Stimulated activated CD8-positive, alpha-beta memory T cell treated with anti-CD3 and anti-CD28 coated beads, Interleukin-7, amount 100 ng/mL, for 4 hours (primary cell): ENCODE measurements around the gene MFAP4.

Source experiments
- DNase-seq, 2 donors: peaks; one replicate each; pipeline ENCODE4 v3.0.0-alpha.2; 2020; ENCODE audit warnings: low read depth in 2 of 2

Gene MFAP4

GRCh38 chr17:19386974-19387920 is at the start of gene MFAP4:
MFAP4 (minus strand) TSS chr17:19387190; CDS start chr17:19387155, 35 bp downstream.
- DNase-seq = no peak

DNA sequence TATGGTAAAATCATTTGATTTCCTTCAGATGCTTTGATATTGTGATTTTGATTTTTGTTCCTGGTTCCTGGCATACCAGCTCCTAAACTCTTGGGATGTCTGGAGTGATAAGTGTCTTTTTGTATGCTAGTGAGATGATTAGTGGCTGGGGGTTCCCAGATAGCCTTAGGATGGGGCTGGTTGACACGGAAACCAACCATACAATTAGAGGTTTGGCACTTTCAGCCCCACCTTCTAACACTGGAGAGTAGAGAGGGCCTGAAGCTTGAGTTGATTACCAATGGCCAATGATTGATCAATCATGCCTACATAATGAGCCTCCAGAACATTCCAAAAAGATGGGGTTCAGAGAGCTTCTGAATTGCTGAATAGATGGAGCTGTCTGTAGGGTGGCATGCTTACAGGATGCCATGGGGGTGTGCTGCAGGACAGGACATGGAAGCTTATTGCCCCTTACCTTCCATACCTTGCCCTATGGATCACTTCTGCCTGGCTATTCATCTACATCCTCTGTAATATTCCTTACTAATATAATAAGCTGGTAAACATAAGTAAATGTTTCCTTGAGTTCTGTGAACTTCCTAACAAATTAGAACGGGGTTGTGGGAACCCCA is 46.8 kb upstream of the MFAP4 start:
- DNase-seq = no peak

DNA sequence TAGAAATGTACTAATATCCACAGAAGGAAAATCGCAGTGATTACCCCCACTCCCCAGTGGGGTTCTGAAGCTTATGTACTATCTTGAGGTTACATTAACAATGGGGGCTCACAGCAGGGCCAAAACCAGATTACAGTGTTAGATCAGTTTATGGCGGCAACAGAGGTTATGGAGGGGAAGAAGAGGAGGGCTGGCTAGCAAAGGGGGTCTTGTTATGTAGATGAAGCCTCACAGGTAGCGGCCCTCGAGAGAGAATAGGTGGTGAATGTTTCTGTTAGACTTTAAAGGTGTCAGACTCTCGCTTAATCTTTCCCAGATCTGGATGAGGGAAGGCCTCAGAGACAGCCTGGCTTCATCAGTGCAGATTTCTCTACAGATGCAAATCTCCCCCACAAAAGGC is 46.3 kb upstream of the MFAP4 start:
- no peak for DNase-seq

DNA sequence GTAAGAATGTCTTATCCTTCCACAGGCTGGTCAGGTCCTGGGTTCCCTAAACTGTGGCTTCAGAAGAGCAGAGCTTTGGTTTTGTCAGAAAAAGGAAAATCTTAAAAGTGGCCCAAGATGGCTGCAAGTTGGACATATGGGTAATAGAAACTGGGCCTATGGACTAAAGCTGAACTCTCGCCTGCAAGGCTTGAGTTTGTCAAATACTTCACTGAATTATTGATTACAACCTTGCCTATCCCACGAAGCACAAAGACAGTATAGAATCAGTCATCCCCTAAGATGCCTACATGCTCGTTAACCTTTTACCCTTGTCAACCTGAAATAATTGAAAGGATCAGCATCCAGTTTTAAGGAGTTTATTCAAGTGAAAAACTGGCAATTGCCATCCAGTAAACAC is 44.7 kb upstream of the MFAP4 start:
- DNase-seq = no peak

- no peak for DNase-seq
Observed at GRCh38 chr17:19426631-19427030, 39.6 kb upstream of the MFAP4 start.

- DNase-seq = no peak
Observed at GRCh38 chr17:19424934-19425868, 38.2 kb upstream of the MFAP4 start.

- DNase-seq = no peak
Observed at GRCh38 chr17:19421926-19422325, 34.9 kb upstream of the MFAP4 start.

DNA sequence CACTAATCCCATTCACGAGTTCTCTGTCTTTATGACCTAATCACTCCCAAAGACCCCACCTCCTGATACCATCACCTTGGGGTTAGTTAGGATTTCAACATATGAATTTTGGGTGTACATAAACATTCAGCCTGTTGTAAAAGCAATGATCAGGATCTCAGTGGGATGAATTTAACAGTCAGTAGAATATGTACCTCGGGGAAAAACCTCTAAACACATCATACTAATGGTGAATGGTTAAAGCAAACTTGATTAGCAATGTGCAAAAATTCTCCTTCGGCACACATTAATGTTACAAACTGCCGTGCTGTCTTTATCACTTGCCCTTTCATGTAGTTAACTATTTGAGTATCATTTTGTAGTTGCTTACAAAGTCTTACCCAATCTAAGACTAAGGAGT is 34.2 kb upstream of the MFAP4 start:
- DNase-seq = no peak

GRCh38 chr17:19418251-19418992 is 31.4 kb upstream of the MFAP4 start:
- DNase-seq = no peak

DNA sequence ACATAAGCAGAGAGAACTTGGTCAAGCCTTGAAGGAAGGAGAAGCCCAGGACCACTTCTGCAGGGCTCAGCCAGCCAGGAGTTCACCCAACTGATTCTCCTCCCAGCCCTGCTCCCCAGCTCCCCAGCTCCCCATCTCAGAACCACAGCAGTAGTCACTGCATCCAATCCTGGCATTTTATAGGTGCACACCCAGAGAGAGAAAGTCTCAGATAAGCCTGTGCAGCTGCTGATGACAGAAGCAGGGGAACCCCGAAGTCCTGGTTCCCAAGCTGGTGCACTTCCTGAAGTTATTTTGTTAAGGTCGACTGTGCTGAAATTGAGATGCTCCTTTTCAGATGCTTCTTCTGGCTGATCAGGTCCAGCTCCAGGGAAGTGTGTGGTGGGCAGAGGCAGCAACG is 30.6 kb upstream of the MFAP4 start:
- no peak for DNase-seq

DNA sequence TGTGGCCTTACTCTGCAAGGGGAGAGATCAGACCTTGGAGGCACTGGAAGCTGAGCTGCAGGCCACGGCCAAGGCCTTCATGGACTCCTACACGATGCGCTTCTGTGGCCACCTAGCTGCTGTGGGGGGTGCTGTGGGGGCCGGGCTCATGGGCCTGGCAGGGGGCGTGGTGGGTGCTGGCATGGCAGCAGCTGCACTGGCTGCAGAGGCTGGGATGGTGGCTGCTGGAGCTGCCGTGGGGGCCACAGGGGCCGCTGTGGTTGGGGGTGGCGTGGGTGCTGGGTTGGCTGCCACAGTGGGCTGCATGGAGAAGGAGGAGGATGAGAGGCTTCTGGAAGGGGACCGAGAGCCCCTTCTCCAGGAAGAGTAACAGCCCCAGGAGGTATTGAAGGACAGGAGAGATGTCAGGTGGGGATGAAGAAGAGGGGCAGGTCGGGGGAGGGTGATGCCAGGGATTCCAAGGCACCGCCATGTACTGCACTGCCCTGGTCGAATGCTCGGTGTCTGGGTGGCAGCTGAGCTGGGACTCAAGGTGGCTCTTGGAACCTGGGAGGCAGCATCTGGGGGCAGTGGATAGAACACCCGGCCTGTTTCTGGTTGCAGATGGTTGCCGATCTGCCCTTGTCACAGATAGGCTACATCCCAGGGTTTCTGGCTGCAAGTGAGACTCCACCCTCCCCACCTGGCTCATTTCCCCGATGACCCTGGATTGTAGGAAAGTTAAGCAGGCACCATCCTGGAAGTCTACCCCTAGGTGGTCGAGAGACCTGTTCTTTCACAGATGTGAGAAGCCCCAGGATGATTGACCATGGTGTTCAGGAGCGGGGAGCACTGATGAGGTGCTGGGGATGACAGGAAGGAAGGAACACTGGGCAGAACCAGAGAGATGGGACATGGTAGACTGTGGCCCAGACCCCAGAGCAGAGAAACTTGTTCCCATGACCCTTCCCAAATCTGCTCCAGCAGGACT is 29.1 kb upstream of the MFAP4 start:
- DNase-seq = no peak

DNA sequence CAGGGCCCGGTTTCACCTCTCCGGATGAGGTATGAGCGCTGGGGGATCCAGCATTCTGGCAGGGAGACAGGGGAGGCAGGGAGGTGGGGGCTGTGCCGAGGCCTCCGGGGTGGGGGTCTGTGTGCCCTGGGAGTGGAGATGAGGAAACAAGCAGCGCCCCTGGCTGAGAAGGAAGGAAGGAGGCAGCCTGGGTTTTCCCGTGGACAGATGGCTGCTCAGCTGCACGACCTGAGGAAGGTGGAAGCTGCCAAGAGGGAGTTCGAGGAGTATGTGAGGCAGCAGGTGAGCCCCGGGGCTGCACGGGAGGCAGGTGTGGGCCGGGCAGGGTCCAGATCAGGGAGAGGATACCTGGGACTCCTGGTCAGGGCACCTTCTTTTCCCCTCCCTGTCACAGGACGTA is 28.3 kb upstream of the MFAP4 start:
- DNase-seq = no peak

DNA sequence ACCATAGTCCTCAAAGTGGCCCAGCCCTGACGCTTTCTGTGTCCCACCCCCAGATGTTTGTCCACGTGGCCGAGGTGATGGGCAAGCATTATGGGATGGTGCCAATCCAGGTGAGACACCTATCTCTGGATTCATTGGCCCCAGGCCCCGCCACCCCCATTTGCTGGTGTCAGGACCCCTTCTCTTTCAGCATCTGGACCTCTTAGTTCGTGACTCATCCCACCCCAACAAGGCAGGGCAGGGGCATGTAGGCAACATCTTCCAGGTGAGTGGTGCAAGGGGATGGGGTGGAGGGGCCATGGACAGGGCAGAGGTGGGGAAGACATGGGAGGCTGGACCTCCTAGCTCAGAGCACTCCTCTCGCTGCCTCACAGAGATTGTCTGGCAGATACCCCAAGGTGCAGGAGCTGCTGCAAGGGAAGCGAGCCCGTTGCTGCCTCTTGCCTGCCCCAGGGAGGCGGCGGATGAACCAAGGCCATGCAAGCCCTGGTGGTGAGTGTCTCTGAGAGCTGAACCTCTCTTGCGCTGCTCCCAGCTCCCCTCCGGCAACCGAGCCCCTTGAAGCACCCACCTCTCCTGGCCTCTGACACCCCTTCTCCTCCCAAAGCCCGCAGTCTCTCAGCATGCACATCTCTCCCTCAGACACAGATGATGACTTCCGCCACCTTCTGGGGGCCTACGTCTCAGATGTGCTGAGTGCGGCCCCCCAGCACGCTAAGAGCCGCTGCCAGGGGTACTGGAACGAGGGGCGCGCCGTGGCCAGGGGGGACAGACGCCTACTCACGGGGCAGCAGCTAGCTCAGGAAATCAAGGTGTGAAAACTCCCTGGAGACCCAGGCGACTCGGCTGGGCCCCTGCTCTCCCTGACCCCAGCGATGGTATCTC is 27.6 kb upstream of the MFAP4 start:
- no peak for DNase-seq

- DNase-seq = no peak
Observed at GRCh38 chr17:19413761-19414160, 26.8 kb upstream of the MFAP4 start.

- no peak for DNase-seq
Observed at GRCh38 chr17:19412984-19413383, 26.0 kb upstream of the MFAP4 start.

DNA sequence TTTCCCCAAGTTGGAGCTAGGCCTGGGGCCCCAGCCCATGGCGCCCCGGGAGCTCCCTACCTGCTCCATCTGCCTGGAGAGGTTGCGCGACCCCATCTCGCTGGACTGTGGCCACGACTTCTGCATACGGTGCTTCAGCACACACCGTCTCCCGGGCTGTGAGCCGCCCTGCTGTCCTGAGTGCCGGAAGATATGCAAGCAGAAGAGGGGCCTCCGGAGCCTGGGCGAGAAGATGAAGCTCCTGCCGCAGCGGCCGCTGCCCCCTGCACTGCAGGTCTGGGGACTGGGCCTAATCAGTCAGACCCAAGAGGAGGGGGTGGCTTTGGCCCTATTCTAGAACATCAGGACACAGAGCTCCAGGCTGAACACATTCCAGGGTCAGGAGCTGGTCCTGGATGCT is 25.5 kb upstream of the MFAP4 start:
- no peak for DNase-seq

DNA sequence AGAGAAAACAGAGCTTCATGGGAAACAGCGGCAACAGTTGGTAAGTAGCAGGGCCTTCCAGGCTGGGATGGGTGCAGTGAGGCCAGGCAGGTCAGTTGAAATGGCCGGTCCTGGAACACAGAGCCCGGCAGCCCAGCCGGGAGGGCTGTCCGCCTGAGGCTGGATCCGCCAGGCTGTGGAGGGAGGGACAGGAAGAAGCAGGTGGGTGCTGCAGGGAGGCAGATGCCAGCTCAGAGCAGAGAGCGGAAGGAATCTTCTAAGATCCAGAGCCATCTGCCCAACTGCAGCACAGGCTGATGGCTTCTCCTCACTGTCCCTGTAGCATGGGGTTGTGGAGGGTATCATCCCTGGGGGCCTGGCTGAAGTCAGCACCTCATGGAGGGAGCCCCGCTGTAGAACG is 24.6 kb upstream of the MFAP4 start:
- DNase-seq = no peak

- DNase-seq = no peak
Observed at GRCh38 chr17:19410875-19411620, 24.1 kb upstream of the MFAP4 start, which contains the start of gene RNF112. RNF112 (plus strand) TSS chr17:19411232; CDS start chr17:19411409, 177 bp downstream.
